WTC11 (cell line): ENCODE data around the gene TRRAP. TPM values are rescaled to one million over a fixed set of nuclear protein-coding genes. Genes with fewer than 3 reads are reported as not detected.

Source experiments
- ATAC-seq: fragments of 200-7000 bp; cut with Tn5 transposase; 2 replicates; pipeline ENCODE4 v1.10.0; 2021; ENCODE audit warnings: mild to moderate bottlenecking, moderate library complexity
- CTCF ChIA-PET: fragments of 300-600 bp; sonication (Branson Sonifier 250); formaldehyde crosslinking; loops from one replicate; lab custom pipeline; 2021; ENCODE audit warnings: antibody characterized with exemption; lab: Charles Lee
- POLR2A ChIA-PET: fragments of 350-600 bp; sonication (Branson Sonifier 250); formaldehyde crosslinking; loops from one replicate; lab custom pipeline; 2021; ENCODE audit warnings: antibody characterized with exemption; lab: Charles Lee
- DNase-seq: peaks from one replicate; pipeline ENCODE4 v3.0.0; 2021; ENCODE audit warnings: low spot score
- H3K27ac Mint-ChIP-seq: 2 replicates; pipeline ENCODE4 v1.8.0; 2021; ENCODE audit warnings: mixed read lengths
- H3K27me3 Mint-ChIP-seq: 2 replicates; pipeline ENCODE4 v1.8.0; 2021; ENCODE audit warnings: low read depth, mild to moderate bottlenecking, moderate library complexity, mixed read lengths
- H3K36me3 Mint-ChIP-seq: 2 replicates; pipeline ENCODE4 v1.8.0; 2021; ENCODE audit warnings: mixed read lengths
- H3K4me1 Mint-ChIP-seq: 2 replicates; pipeline ENCODE4 v1.8.0; 2022; ENCODE audit warnings: mixed read lengths
- H3K4me3 Mint-ChIP-seq: 2 replicates; pipeline ENCODE4 v1.8.0; 2021; ENCODE audit warnings: mild to moderate bottlenecking, moderate library complexity, mixed read lengths
- H3K9me3 Mint-ChIP-seq: 2 replicates; pipeline ENCODE4 v1.8.0; 2021; ENCODE audit warnings: mixed read lengths
- AFF4 ChIP-seq: sonication (generic); formaldehyde crosslinking; IDR thresholded peaks from 2 replicates; pipeline ENCODE4 v1.8.1; 2023; ENCODE audit warnings: mild to moderate bottlenecking, missing genetic modification reagents, borderline replicate concordance
- ATF6 ChIP-seq: sonication (generic); formaldehyde crosslinking; IDR thresholded peaks from 2 replicates; pipeline ENCODE4 v1.8.1; 2023; ENCODE audit warnings: mild to moderate bottlenecking, missing genetic modification reagents
- CREB1 ChIP-seq: sonication (generic); formaldehyde crosslinking; IDR thresholded peaks from 2 replicates; pipeline ENCODE4 v1.8.0; 2023; ENCODE audit warnings: mild to moderate bottlenecking, missing genetic modification reagents
- CREM ChIP-seq: sonication (generic); formaldehyde crosslinking; IDR thresholded peaks from 2 replicates; pipeline ENCODE4 v1.8.1; 2022; ENCODE audit warnings: mild to moderate bottlenecking, missing genetic modification reagents, moderate library complexity
- ESRRA ChIP-seq: sonication (generic); formaldehyde crosslinking; IDR thresholded peaks from 2 replicates; pipeline ENCODE4 v1.8.1; 2022; ENCODE audit warnings: mild to moderate bottlenecking, missing genetic modification reagents, borderline replicate concordance
- ETV6 ChIP-seq: sonication (generic); formaldehyde crosslinking; IDR thresholded peaks from 2 replicates; pipeline ENCODE4 v1.8.1; 2022; ENCODE audit warnings: mild to moderate bottlenecking, missing genetic modification reagents
- GRHL2 ChIP-seq: fragments of 250-450 bp; sonication (Bioruptor Pico); IDR thresholded peaks from 2 replicates; pipeline ENCODE4 v1.8.0; 2022; ENCODE audit warnings: mild to moderate bottlenecking, moderate library complexity; ENCODE audit not compliant: insufficient replicate concordance, severe bottlenecking
- JAZF1 ChIP-seq: fragments of 250-450 bp; sonication (Bioruptor Pico); IDR thresholded peaks from 2 replicates; pipeline ENCODE4 v1.9.0; 2021; ENCODE audit warnings: moderate library complexity, mild to moderate bottlenecking, inconsistent platforms
- MLX ChIP-seq: sonication (generic); formaldehyde crosslinking; IDR thresholded peaks from 2 replicates; pipeline ENCODE4 v1.8.1; 2023; ENCODE audit warnings: mild to moderate bottlenecking, missing genetic modification reagents, moderate library complexity
- MXD4 ChIP-seq: fragments of 250-450 bp; sonication (Bioruptor Pico); IDR thresholded peaks from 2 replicates; pipeline ENCODE4 v1.8.0; 2021; ENCODE audit warnings: mild to moderate bottlenecking, moderate library complexity, borderline replicate concordance
- NFE2L1 ChIP-seq: sonication (generic); formaldehyde crosslinking; IDR thresholded peaks from 2 replicates; pipeline ENCODE4 v1.8.1; 2023; ENCODE audit warnings: missing genetic modification reagents
- NR2C2 ChIP-seq: sonication (generic); formaldehyde crosslinking; IDR thresholded peaks from 2 replicates; pipeline ENCODE4 v1.8.0; 2022; ENCODE audit warnings: mild to moderate bottlenecking, missing genetic modification reagents
- NR3C1 ChIP-seq: sonication (generic); formaldehyde crosslinking; conservative IDR thresholded peaks from 2 replicates; pipeline ENCODE4 v1.8.1; 2023; ENCODE audit warnings: low read depth, mild to moderate bottlenecking, missing genetic modification reagents
- SP1 ChIP-seq: sonication (generic); formaldehyde crosslinking; conservative IDR thresholded peaks from 2 replicates; pipeline ENCODE4 v1.8.1; 2022; ENCODE audit warnings: missing genetic modification reagents
- TP53 ChIP-seq: sonication (generic); formaldehyde crosslinking; IDR thresholded peaks from 2 replicates; pipeline ENCODE4 v1.8.1; 2023; ENCODE audit warnings: mild to moderate bottlenecking, missing genetic modification reagents
- ZNF671 ChIP-seq: fragments of 250-450 bp; sonication (Bioruptor Pico); IDR thresholded peaks from 2 replicates; pipeline ENCODE4 v1.8.0; 2021; ENCODE audit warnings: mild to moderate bottlenecking
- total RNA-seq: library from RNA; stranded (reverse); gene quantifications from 3 replicates; pipeline ENCODE4 v1.2.3, GENCODE V29; 2021
- TF ChIP-seq, protein P1 (sequence below): sonication (generic); formaldehyde crosslinking; IDR thresholded peaks from 2 replicates; pipeline ENCODE4 v1.8.1; 2022; ENCODE audit warnings: mild to moderate bottlenecking, missing genetic modification reagents, moderate library complexity, borderline replicate concordance
- TF ChIP-seq, protein P2 (sequence below): sonication (generic); formaldehyde crosslinking; IDR thresholded peaks from 2 replicates; pipeline ENCODE4 v1.8.0; 2022; ENCODE audit warnings: mild to moderate bottlenecking, missing genetic modification reagents
- TF ChIP-seq, protein P3 (sequence below): sonication (generic); formaldehyde crosslinking; IDR thresholded peaks from 2 replicates; pipeline ENCODE4 v1.8.0; 2022; ENCODE audit warnings: mild to moderate bottlenecking, missing genetic modification reagents

Gene TRRAP
- total RNA-seq, 1 experiment from 2014 or later = 46.5 TPM

DNA sequence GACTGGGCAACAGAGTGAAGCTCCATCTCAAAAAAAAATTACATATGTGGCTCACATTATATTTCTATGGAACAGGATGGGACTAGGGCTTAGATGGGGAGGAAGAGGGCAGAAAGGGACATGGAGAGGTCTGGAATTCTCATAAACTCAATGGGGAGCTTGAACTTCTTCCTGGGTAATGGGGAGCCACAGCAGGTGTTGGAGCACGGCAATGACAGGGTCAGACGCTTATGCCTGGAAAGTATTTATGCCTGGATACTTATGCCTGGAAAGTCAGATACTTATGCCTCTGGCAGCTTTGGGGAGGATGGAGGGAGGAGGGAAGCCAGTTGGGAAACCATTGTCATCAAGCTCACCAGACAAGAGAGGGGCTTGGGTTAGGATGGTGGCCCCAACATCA, 45.3 kb upstream of the TRRAP start:
- TF ChIP-seq NFE2L1 (CRISPR knock-in tag) (no peak), CREB1 (CRISPR knock-in tag) (no peak), AFF4 (no peak), JAZF1 (CRISPR knock-in tag) (no peak), SP1 (CRISPR knock-in tag) (no peak), ZNF671 (CRISPR knock-in tag) (no peak), ESRRA (CRISPR knock-in tag) (no peak), CREM (CRISPR knock-in tag) (no peak), NR3C1 (CRISPR knock-in tag) (no peak), TP53 (CRISPR knock-in tag) (no peak)
- TF ChIP-seq, protein P1, sequence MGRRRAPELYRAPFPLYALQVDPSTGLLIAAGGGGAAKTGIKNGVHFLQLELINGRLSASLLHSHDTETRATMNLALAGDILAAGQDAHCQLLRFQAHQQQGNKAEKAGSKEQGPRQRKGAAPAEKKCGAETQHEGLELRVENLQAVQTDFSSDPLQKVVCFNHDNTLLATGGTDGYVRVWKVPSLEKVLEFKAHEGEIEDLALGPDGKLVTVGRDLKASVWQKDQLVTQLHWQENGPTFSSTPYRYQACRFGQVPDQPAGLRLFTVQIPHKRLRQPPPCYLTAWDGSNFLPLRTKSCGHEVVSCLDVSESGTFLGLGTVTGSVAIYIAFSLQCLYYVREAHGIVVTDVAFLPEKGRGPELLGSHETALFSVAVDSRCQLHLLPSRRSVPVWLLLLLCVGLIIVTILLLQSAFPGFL (CRISPR knock-in tag) = no peak
- TF ChIP-seq, protein P2, sequence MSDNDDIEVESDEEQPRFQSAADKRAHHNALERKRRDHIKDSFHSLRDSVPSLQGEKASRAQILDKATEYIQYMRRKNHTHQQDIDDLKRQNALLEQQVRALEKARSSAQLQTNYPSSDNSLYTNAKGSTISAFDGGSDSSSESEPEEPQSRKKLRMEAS (CRISPR knock-in tag) = no peak
- TF ChIP-seq, protein P3, sequence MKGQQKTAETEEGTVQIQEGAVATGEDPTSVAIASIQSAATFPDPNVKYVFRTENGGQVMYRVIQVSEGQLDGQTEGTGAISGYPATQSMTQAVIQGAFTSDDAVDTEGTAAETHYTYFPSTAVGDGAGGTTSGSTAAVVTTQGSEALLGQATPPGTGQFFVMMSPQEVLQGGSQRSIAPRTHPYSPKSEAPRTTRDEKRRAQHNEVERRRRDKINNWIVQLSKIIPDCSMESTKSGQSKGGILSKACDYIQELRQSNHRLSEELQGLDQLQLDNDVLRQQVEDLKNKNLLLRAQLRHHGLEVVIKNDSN (CRISPR knock-in tag) = no peak
- TF ChIP-seq, all 79 proteins: peak for 0
- ChIA-PET POLR2A (no interaction called here), CTCF (interaction anchor here (0.9 to 4.0 kb wide), 12 partner anchors 8 to 432 kb away, joined by 3 to 35 read pairs (median 8); partner anchors contain the start of genes BAIAP2L1 and NPTX2)
- ATAC-seq (no peak), DNase-seq (no peak)
- H3K4me1 Mint-ChIP-seq = peaks cover 8% of the 10 kb centered on the region
- H3K27me3 Mint-ChIP-seq = no peaks in the 10 kb centered on the region; the same call in 1 of the 2 replicates
- no peaks in the 10 kb centered on the region for H3K36me3 Mint-ChIP-seq
- no peak overlapping the region for H3K4me3 Mint-ChIP-seq
- no peak overlapping the region for H3K27ac Mint-ChIP-seq
- H3K9me3 Mint-ChIP-seq = 0 out of 2 replicates have a peak, but pooled peaks cover 3% of the 10 kb centered on the region

DNA sequence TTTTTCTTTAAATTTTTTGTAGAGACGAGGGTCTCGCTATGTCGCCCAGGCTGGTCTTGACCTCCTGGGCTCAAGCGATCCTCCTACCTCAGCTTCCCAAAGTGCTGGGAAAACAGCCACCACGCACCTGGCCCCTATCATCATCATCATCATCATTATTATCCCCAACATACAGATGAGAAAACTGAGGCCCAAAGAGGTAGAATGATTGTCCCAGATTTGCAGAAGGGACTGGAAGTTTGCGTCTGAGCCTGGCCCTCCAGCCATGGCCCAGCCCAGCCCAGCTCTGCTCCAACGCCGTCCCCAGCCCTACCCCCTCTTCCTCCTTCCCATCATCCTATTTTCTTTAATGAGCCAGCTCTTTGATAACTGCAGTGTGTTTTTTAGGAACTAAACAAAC, 43.4 kb upstream of the TRRAP start:
- DNase-seq (no peak), ATAC-seq (no peak)
- Mint-ChIP-seq H3K36me3 (no peaks in the 10 kb centered on the region), H3K9me3 (0 out of 2 replicates have a peak, but pooled peaks cover 3% of the 10 kb centered on the region), H3K27ac (no peak overlapping the region), H3K4me1 (peaks cover 8% of the 10 kb centered on the region), H3K27me3 (no peaks in the 10 kb centered on the region), H3K4me3 (no peak overlapping the region)
- CTCF ChIA-PET = interaction anchor here (0.6 to 3.1 kb wide), 6 partner anchors 9 to 414 kb away, joined by 3 to 13 read pairs (median 6); no protein-coding TSS in a partner anchor
- POLR2A ChIA-PET = no interaction called here
- no peak for TF ChIP-seq GRHL2 (CRISPR knock-in tag)
- TF ChIP-seq TP53 (CRISPR knock-in tag) = no peak
- TF ChIP-seq ETV6 (CRISPR knock-in tag) = no peak
- TF ChIP-seq MXD4 (CRISPR knock-in tag) = no peak
- TF ChIP-seq ATF6 (CRISPR knock-in tag) = no peak
- no peak for TF ChIP-seq MLX (CRISPR knock-in tag)
- no peak for TF ChIP-seq NR2C2 (CRISPR knock-in tag)
